AML-193 (cell line): Measurements from ENCODE around the gene TENM4.

Experiments used
- DNase-seq, 2 experiments: peaks; one replicate each; lab custom pipeline; 2025; lab: John Stamatoyannopoulos, UW

Gene TENM4

GRCh38 chr11:78657968-78658839 is 782.6 kb downstream of the TENM4 start:
- no peak for DNase-seq

GRCh38 chr11:78657441-78657840 is 783.4 kb downstream of the TENM4 start:
- no peak for DNase-seq

- no peak for DNase-seq
These were observed 783.8 kb downstream of the TENM4 start for GRCh38 chr11:78656984-78657383.

- no peak for DNase-seq
These were observed 784.5 kb downstream of the TENM4 start for GRCh38 chr11:78656327-78656726.

GRCh38 chr11:78655561-78655960 is 785.3 kb downstream of the TENM4 start:
- no peak for DNase-seq

GRCh38 chr11:78654866-78655265 is 786.0 kb downstream of the TENM4 start:
- DNase-seq = no peak

GRCh38 chr11:78654071-78654470 is 786.8 kb downstream of the TENM4 start:
- DNase-seq = no peak

- DNase-seq = no peak
These were observed 787.4 kb downstream of the TENM4 start for GRCh38 chr11:78653294-78653909.

GRCh38 chr11:78652843-78653239 is 788.0 kb downstream of the TENM4 start:
- no peak for DNase-seq

GRCh38 chr11:78651923-78652842 is 788.6 kb downstream of the TENM4 start:
- no peak for DNase-seq

- DNase-seq = no peak
These were observed 789.6 kb downstream of the TENM4 start for GRCh38 chr11:78651136-78651775.

- DNase-seq = no peak
These were observed 791.2 kb downstream of the TENM4 start for GRCh38 chr11:78649361-78650215.

- DNase-seq = no peak
These were observed 792.6 kb downstream of the TENM4 start for GRCh38 chr11:78647986-78648875.

- no peak for DNase-seq
These were observed 793.4 kb downstream of the TENM4 start for GRCh38 chr11:78647266-78647915.

- peak; percentile 14 to 27 for DNase-seq
These were observed 794.2 kb downstream of the TENM4 start for GRCh38 chr11:78646564-78647185.

- peak; percentile 35 to 51 for DNase-seq
These were observed 795.3 kb downstream of the TENM4 start for GRCh38 chr11:78645226-78646202.

- DNase-seq = no peak
These were observed 797.2 kb downstream of the TENM4 start for GRCh38 chr11:78643676-78644056.
